DMS79 treated with DMSO at 0.1 percent for 48 hours (cell line): ENCODE data around the gene RBM27.
A peak's percentile ranks its signal among the peaks of the same experiment; 100 is the strongest.
"Not testable (repeated sequence)": the region's sequence is repeated elsewhere in the genome, so short reads cannot be mapped to it uniquely, and the experiment has no call there.

Experiments used
- DNase-seq: peaks from one replicate; lab custom pipeline; 2025; lab: John Stamatoyannopoulos, UW

RBM27 gene, protein sequence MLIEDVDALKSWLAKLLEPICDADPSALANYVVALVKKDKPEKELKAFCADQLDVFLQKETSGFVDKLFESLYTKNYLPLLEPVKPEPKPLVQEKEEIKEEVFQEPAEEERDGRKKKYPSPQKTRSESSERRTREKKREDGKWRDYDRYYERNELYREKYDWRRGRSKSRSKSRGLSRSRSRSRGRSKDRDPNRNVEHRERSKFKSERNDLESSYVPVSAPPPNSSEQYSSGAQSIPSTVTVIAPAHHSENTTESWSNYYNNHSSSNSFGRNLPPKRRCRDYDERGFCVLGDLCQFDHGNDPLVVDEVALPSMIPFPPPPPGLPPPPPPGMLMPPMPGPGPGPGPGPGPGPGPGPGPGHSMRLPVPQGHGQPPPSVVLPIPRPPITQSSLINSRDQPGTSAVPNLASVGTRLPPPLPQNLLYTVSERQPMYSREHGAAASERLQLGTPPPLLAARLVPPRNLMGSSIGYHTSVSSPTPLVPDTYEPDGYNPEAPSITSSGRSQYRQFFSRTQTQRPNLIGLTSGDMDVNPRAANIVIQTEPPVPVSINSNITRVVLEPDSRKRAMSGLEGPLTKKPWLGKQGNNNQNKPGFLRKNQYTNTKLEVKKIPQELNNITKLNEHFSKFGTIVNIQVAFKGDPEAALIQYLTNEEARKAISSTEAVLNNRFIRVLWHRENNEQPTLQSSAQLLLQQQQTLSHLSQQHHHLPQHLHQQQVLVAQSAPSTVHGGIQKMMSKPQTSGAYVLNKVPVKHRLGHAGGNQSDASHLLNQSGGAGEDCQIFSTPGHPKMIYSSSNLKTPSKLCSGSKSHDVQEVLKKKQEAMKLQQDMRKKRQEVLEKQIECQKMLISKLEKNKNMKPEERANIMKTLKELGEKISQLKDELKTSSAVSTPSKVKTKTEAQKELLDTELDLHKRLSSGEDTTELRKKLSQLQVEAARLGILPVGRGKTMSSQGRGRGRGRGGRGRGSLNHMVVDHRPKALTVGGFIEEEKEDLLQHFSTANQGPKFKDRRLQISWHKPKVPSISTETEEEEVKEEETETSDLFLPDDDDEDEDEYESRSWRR

DNA sequence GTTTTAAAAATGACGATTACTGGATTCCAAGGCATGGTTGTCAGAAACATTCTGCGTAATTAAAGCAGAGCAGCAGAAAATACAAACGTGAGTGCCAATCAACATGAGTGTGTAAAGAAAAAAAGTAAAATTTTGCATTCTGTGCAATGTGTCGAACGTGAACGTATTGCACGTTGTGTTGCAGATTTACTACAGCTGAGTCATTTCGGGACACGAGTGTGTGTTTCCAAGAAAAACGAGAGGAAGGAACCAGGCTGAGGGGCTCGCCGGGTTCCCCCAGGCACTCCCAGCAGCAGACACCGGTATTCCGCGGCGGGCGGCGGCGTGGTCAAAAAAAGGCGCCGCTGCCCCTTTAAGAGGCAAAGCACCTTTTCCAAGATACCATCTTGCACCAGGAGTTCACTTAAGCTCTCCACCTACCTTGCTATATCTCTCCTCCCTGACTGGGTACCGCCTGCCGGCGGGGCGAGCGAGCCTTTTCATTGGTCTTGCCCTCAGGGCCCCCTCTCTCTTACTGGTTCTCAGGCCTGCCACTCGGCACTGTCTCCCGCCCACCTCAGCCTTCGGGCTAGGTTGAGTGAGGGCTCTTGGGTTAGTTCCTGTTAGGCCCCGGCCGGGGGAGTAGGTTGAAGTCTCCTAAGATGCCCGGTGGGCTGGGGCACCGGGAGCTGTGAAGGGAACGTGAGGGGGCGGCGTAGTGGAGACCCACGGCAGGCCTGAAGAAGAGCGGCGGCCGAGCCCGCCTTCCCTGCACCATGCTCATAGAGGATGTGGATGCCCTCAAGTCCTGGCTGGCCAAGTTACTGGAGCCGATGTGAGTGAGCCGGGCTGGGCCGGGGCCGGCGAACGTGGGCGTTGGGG, at the start of gene RBM27:
Gene RBM27, plus strand, starts transcription at position 595 of the 861 bp plus-strand sequence. Its CDS starts 161 bp downstream, at position 756.
- peak; percentile 85 for DNase-seq

DNA sequence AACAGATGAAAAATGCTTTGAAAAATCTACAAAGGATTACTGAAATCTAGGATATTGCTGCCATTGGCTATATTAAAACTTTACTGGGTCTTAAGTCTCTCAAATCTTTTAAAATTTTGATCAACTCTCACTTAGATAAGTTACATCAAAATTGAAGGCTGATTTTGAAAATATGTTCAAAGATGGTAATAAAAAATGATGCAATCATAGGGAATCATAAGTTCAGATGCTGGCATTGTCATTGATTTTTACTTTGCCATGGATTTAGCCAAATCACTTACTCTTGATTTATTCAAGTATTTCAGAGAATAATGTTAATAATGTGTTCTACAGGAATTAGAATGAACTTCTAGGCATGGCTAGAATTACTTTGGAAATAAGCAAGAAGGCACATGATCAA, 45.1 kb upstream of the RBM27 start:
- DNase-seq = no peak

DNA sequence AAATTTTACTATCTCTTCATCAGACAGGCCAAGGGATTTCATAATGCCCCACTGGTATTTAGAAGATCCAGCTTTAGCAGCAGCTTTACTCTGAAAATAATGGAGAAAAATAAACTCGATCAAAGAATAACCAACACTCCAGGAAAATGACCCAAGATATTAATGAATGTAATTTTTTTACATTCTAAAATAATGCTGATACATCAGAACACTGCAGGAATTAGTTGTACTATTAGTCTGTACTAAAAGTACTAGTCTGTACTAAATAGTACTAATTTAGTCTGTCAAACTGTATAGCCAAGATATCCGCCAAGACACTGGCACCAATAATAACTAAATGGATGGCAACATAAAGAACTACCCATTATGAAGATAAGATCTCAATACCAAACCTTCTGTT, 39.0 kb upstream of the RBM27 start:
- DNase-seq = no peak

- no peak for DNase-seq
Measured at GRCh38 chr5:146165460-146165859, 37.9 kb upstream of the RBM27 start.

DNA sequence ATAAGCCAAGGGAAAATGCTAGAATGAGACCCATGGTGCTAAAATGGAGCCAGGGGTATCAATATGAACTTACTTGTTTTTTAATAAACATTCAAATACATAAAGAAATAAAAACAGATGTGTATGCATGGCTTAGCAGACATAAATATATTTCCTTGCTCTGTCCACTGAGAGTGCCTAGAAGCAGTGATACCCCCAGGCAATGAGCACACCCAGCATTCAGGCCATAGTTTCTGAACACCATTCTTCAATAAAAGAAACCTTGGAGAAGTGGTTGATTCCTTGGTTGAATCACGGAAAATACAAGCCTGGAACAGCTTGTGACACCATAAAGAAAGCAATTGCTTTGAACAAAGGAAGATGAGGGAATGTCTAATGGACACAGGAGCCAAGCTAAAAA, 37.5 kb upstream of the RBM27 start:
- no peak for DNase-seq

DNA sequence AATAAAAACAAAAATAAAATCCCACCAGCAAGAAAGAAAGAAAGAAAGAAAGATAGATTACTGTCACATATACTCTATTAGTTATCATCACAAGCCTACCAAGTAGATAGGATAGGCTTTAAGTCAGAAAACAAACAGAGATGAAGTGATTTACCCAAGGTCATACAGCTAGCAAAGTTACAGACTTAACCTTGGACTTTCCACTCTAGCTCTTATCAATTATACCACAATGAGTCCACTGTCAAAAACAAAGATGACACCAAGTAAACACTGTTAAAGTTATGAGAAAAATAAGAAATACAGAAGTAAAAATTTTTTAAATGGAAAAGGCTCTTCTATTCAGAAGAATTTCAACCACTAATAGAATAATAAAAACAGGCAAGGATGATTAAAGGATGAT, 34.3 kb upstream of the RBM27 start:
- no peak for DNase-seq

GRCh38 chr5:146173049-146173448, 30.4 kb upstream of the RBM27 start:
- DNase-seq = not testable (repeated sequence)

GRCh38 chr5:146173597-146173996, 29.8 kb upstream of the RBM27 start:
- no peak for DNase-seq

DNA sequence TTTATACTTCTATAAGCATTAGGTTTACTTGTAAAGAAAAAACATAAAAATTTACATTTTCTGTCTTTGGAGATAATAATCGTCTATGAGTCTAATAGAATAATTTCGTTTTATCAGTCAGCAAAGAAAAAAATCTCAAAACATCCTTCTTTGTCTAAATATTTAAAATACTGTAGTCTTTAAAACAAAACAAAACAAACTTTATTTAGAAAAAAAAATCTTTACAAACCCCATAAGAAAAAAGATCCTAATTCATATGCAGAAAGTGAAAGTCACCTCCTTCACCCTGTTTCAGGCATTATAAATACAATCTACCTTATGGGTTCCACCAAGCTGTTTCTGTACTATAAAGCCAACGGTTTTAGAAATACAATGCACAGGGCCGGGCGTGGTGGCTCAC, 26.6 kb upstream of the RBM27 start:
- DNase-seq = no peak

GRCh38 chr5:146179696-146180095, 23.7 kb upstream of the RBM27 start:
- DNase-seq = no peak

DNA sequence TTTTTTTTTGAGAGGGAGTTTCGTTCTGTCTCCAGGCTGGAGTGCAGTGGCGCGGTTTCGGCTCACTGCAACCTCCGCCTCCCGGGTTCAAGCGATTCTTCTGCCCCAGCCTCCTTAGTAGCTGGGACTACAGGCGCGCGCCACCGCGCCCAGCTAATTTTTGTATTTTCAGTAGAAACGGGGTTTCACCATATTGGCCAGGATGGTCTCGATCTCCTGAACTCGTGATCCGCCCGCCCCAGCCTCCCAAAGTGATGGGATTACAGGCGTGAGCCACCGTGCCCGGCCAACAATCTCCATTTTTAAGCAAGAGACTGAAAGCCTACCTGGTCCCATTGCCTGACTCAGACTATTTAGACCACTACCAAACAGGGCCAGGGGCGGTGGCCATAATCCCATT, 20.0 kb upstream of the RBM27 start:
- not testable (repeated sequence) for DNase-seq

- no peak for DNase-seq
Measured at GRCh38 chr5:146185161-146185560, 18.2 kb upstream of the RBM27 start.

GRCh38 chr5:146188358-146188757, 15.0 kb upstream of the RBM27 start:
- DNase-seq = no peak

DNA sequence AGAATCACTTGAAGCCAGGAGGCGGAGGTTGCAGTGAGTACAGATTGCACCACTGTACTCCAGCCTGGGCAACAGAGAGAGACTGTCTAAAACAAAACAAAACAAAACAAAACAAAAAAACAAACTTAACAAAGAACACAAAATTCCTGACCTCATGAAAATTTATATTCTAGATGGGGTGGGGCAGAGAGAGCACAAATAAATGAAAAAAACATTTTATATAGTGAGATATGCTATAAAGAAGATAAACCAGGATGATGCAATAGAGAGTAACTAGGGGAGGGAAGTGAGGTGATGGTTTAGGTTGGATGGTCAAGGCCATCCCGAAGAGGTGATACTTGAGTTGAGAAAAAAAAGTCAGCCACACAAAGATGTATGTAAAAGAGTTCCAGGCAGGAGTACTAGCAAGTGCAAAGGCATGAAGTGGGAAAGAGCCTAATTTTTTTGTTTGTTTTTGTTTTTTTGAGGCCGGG, 10.8 kb upstream of the RBM27 start:
- no peak for DNase-seq

GRCh38 chr5:146193285-146193684, 10.1 kb upstream of the RBM27 start:
- DNase-seq = no peak

GRCh38 chr5:146194997-146195396, 8.4 kb upstream of the RBM27 start:
- not testable (repeated sequence) for DNase-seq

GRCh38 chr5:146196459-146197048, 6.9 kb upstream of the RBM27 start:
- DNase-seq = no peak

DNA sequence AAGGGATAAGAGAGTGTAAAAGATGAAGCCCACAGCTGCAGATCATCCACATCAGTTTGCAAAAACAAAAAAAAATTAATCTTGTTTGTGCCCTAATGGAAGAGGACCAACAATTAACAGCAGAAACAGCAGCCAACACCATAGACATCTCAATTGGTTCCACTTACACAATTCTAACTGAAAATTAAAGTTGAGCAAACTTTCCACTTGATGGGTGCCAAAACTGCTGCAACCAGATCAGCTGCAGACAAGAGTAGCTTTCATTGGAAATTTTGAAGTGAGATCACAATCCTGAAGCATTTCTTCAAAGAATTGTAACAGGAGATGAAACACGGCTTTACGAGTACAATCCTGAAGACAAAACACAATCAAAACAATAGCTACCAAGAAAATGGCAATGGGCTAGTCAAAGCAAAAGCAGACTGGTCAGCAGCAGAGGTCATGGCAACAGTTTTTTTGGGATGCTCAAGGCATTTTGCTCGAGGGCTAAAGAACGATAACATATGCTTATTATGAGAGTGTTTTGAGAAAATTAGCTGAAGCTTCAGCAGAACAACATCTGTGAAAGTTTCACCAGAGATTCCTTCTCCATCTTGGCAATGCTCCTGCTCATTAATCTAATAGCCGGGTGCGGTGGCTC, 4.1 kb upstream of the RBM27 start:
- no peak for DNase-seq

- DNase-seq = not testable (repeated sequence)
Measured at GRCh38 chr5:146201795-146202194, 1.6 kb upstream of the RBM27 start.

- DNase-seq = no peak
Measured at GRCh38 chr5:146203872-146204192, 427 bp downstream of the RBM27 start.
